Measurements from ENCODE around the gene OPALIN. TPM values are rescaled to one million over a fixed set of nuclear protein-coding genes. Genes with fewer than 3 reads are reported as not detected.

OPALIN gene
- total and polyA plus RNA-seq, 9 of the 15 experiments (the other 6 are each of a cell fraction or from before 2014, with no cell fraction given): not detected

GRCh38 chr10:96344178-96344577 lies 14.6 kb downstream of the OPALIN start (continued):
- TF ChIP-seq ZBTB40 (IDR thresholded peaks at IDR 0.05) (no peak), ZBTB40 (CRISPR knock-in tag; IDR thresholded peaks at IDR 0.05) (no peak), RUNX1 (IDR thresholded peaks at IDR 0.05; ENCODE audit: low read depth) (no peak), ETV6 (IDR thresholded peaks at IDR 0.05; ENCODE audit: borderline replicate concordance in 1 of 2, low read depth in 2 of 2, low read length in 1 of 2) (no peak), ETV6 (CRISPR knock-in tag; IDR thresholded peaks at IDR 0.05; ENCODE audit: borderline replicate concordance) (no peak), TFAP4 (CRISPR knock-in tag; IDR thresholded peaks at IDR 0.05; ENCODE audit: borderline replicate concordance) (no peak), RNF2 (IDR thresholded peaks at IDR 0.05) (no peak), CCNT2 (IDR thresholded peaks at IDR 0.05; ENCODE audit: borderline replicate concordance, extremely low read depth, insufficient read length, low read depth, low read length) (no peak), CHCHD3 (CRISPR knock-in tag; IDR thresholded peaks at IDR 0.05) (no peak), ZNF263 (CRISPR knock-in tag; IDR thresholded peaks at IDR 0.05; ENCODE audit: borderline replicate concordance) (no peak), RBM25 (IDR thresholded peaks at IDR 0.05; ENCODE audit: low read depth, low read length, severe bottlenecking) (no peak), ZNF780A (CRISPR knock-in tag; IDR thresholded peaks at IDR 0.05) (no peak), HIVEP1 (CRISPR knock-in tag; IDR thresholded peaks at IDR 0.05) (no peak), DACH1 (IDR thresholded peaks at IDR 0.05; ENCODE audit: partially characterized antibody) (no peak), HNRNPUL1 (IDR thresholded peaks at IDR 0.05; ENCODE audit: low read length) (no peak), LCOR (CRISPR knock-in tag; IDR thresholded peaks at IDR 0.05) (no peak), HNRNPH1 (optimal IDR thresholded peaks at IDR 0.05; ENCODE audit: low read depth, low read length) (no peak), HOMEZ (CRISPR knock-in tag; IDR thresholded peaks at IDR 0.05) (no peak)

Measured in K562 (cell line).